NCI-H446 (cell line): ENCODE data around the gene TMCC2.
"Not testable (repeated sequence)": the region's sequence is repeated elsewhere in the genome, so short reads cannot be mapped to it uniquely, and the experiment has no call there.

ENCODE experiments used
- DNase-seq, 2 experiments: peaks; one replicate each; lab custom pipeline; 2025; lab: John Stamatoyannopoulos, UW

The TMCC2 gene

DNA sequence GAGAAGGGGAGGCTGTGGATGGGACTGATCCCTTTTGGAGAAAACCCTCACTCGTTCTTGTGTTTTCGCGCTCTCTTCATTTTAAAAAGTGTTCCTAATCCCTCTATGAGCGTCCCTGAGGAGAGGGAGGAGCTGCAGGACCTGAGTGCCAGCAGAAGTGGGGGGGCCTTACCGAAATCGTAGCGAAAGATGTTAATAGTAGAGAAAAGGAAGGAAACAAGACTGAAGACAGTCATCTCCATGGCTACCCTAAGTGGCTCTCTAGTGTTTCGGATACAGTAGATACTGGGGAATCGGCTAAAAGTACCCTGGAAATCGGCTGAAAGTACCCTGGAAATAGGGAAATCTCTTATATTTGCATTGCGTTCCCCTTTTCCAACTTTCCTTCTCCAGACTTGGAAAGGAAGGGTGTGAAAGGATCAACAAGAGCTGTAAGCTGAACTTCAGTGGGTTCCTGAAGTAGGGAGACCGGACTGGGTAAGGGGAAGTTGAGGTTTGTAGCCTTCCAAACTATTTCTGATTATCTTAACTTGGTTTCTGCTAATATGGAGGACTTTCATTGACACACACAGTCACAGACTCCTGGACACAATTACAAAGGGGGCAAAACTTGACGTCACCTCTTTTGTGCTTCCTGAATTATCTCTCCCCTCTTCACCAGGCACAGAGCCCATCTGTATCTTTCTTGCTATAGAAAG lies 15.8 kb upstream of the TMCC2 start:
- DNase-seq: no peak

DNA sequence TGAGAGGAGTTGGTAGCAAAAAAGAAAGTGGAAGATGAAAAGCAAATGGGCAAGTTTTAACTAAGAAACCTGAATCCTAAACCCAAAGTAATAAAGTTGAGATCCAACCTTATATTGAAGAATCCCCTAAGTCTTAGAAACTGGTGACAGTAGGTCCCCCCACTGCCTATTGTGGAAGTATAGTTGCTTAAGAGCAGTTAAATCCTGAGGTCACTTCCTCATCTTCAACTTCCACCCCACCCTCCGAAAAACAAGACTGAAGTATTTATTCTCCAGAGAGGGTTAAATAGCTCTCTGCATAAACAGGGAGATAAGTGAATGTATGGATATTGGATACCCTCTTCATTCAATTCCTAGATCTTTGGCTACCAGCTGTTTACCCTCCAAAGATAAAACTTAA lies 13.0 kb upstream of the TMCC2 start:
- DNase-seq: no peak

DNA sequence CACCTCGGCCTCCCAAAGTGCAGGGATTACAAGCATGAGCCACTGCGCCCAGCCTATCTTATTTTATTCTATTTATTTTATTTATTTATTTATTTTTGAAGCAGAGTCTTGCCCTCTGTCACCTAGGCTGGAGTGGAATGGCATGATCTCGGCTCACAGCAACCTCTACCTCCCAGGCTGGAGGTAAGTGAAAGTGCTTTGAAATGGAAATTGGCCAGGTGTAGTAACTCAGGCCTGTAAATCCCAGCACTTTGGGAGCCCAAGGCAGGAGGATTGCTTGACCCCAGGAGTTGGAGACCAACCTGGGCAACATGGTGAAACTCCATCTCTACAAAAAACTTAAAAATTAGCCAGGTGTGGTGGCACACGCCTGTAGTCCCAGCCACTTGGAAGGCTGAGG lies 11.2 kb upstream of the TMCC2 start:
- DNase-seq: no peak

DNA sequence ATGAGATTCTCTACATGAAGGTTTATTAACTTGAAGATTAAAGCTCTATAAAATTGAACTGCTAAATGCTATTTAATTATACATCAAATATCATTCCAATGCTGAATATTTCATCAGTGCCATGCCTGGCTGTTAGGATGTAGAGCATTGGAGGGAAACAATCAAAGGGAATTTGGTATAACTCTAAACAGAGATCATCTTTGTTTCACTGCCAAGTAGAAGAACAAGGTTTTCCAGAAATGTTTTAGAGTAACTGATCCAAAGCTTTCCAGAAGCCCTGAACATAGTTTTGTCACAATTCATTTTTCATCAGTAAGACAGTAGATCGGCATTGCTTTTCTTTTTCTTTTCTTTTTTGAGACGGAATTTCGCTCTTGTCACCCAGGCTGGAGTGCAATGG lies 10.3 kb upstream of the TMCC2 start:
- no peak for DNase-seq

DNA sequence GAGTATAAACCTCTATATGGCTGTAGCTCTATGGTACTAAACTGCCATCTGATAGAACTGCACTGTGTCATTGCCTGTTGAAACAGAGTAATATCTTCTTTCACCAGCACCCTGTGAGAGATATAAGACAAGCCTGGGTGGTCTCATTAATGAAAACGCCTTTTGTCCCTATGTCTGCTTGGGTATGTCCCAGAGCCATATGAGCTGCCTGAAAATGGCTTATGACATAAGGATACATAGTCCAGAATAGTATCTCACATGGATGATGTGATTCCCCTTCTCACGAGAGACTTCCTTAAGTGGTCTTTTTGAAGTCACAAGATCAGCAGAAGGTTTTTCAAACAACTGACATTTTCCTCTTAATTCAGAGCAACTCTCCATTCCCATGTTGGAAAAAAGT lies 7.3 kb upstream of the TMCC2 start:
- no peak for DNase-seq

DNA sequence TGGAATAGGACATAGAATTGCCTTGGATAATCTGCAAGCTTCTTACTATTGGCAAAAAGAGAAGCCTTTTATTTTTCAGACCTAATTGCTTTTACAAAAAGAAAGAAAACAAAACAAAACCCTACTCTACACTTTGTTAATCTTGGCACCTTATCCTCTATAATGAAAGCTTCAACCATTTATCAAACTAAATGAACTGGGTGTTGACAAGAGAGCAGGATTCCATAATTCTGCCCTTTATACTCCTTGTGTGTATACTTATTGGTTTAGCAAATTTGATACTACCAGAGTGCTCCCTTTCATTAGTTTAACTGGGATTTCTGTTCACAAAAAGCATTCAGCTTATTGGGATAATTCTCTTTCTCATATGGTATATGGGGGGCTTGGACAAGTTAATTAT lies 3.0 kb upstream of the TMCC2 start:
- DNase-seq: no peak

DNA sequence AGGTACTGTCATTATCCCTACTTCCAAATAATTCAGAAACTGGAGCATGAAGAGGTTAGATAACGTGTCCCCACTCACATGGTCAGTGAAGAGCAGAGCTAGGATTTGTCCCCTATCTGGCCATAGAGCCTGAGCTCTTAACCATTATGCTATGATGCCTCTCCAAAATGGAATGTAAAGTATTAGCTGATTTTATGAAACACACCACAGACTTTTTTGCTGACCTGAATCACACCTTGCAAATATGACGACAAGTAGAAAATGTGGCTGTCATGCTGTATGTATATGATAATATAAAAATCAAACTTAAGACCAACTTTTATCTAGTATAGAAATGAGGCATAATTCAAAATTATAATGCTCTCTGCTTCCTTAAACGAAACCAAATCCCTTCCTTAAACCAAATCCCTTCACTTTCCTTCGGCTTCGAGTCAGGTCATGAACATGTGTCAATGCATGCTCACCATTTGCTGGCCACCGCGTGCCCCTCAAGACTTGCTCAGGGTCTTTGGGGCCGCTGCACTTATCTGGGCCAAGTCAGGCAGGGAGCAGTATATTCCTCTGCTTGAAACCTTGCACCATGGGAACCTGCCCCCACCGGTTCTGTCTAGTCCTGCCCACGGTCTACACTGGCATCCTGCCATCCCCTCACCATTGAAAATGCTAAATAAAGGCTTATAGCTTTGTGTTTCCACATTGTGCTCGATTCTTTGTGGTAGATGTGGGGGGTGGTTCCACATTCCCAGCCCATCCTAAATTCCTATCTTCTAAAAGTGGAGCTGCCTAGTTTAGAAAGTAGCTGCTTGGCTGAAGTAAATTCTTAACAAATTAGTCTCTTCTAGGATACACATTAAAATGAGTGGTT lies 1.6 kb upstream of the TMCC2 start:
- no peak for DNase-seq

DNA sequence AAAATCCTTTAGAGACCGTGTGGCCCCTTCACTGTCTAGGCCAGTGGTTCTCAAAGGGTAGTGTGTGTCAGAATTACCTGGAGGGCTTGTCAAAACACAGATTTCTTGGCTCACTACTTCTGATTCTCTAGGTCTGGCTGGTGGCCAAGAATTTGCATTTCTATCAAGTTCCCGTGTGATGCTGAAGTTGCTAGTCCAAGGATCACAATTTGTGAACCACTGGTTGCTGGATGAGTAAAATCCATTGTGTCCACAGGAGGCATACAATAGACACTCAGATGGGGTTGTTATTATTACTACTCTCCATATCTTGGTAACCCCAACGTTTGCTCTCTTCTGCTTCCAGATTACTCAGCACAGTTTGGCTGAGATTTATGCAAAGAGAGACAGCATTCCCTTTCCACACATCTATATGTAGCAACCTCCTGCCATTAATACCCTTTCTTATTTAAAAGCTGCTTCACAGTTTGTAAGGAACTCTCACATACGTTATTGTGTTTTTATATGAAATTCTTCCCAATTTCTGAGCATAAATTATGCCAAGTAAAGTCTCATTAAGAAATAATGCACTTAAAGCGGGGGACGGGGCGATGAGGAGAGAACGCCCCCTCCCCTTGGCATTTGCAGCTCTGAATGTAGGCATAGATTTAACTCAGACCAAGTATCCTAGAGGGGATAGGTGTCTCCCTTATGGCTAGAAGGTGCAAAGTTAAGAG lies 720 bp upstream of the TMCC2 start:
- DNase-seq: peak in 1 of 2 experiments; percentile 41

DNA sequence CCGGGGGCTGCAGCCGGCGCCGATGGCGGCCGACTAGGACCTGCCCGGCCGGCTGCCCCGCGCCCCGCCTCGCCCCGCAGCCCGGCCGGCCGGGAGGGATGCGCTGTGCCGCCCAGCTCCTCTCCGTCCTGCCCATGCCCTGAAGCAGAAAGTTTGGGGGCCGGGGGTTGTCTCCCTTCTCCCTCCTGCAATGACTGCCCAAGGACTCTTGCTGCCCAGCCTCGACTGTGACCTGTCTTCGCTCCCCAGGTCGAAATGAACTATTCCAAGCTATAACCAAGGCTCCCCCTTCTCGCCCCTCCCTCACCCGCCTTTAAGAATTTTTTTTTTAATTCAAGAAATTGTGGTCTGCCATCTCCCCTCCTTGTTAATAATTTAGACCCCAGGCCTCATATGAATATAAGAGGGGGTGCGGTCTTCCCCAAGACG lies 361 bp downstream of the TMCC2 start:
- DNase-seq: no peak

DNA sequence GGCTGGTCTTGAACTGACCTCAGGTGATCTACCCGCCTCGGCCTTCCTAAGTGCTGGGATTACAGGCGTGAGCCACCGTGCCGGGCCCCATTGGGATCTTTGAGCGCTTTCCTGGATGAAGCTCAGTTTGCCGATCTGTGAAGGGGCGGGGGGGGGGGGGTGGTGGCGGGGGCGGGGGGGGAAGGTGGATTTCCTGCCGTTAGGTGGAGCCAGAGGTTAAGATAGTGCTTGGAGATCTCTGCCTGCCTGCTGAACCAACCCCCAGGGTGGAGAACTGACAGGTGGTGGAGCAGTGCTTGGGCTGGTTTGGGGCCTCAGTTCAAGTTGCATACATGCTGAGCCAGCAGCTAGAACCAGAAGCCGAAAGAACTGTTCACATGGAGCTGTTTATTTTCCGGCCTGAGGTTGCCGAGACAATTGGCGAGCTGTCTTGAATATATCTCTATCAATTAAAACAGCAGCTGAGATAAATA lies 1.7 kb downstream of the TMCC2 start:
- peak; percentile 56 to 89 for DNase-seq

DNA sequence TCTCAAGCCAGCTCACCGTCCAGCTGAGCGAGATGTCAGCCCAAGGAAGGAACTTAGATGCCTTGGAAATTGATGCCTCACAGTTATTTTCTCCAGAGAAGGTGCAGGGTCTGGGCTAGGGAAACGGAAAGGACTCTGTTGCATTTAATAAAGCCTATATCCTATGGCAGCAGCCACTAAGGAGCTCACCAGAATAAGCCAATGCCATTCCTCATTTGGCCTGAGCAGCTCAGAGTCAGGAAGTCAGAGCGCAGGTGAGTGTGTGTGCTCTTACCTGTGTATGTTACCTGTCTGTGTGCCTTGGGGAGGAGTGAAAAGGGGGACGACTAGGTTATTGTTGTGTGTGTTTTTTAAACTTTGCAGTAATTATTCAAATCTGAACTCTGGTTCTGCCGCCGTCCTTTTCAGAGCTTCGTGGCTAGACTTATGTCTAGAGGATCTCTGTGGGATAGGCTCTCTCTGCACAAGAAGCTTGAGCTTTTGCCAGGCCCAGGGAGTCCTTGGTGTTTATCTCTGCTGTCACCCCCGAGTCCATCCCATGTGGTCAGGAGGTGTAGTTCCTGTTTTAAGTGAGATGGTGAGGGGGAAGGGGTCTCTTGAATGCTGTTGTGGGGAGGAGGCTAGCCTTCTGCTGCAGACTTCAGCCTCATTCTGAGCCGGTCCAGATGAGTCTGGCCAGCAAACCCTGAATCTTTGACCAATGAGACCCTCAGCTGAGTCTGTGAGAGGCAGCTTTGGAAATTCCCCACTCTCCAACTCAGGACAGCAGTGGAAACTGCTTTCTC lies 2.4 kb downstream of the TMCC2 start:
- no peak for DNase-seq

DNA sequence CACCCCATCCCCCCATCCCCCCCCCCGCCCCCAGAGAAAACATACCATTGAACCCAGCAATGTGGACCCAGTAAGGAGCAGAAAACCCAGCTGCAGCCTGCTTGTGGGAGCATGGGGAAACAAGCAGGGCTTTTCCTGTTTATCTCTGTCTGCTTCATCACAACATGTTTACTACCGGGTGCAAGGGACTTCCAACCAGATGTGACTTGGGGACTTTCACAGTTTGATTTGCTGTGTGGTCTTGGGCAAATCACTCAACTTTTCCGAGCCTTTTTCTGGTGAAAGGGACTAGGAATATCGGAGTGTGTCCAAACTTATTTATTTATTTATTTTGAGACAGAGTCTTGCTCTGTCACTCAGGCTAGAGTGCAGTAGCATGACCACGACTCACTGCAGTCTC lies 3.2 kb downstream of the TMCC2 start:
- DNase-seq: no peak

DNA sequence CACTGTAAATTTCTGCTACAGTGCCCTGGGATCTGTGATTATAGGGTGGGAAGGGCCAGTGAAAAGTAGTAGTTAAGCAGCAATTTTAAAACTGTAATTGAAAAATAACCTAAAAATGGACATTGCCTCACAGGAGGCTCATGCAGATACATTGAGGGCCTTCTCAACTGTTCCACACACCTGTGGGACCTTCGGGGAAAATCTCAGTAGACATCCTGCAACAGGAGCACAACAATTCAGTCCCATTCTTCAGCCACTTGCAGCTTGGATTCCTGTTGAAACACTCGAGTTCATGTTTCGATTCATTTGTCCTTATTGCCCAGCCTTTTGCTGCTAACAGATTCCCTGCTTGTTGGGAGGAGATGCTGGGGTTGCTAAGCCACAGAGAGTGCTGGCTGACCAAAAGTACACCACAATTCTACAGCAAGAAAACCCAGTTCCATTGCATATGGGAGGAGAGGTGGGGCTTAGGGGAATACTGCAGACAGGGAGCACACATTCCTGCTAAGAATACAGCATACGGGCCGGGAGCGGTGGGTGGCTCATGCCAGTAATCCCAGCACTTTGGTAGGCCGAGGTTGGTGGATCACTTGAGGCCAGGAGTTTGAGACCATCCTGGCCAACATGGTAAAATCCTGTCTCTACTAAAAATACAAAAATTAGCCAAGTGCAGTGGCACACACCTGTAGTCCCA lies 4.5 kb downstream of the TMCC2 start:
- no peak for DNase-seq

DNA sequence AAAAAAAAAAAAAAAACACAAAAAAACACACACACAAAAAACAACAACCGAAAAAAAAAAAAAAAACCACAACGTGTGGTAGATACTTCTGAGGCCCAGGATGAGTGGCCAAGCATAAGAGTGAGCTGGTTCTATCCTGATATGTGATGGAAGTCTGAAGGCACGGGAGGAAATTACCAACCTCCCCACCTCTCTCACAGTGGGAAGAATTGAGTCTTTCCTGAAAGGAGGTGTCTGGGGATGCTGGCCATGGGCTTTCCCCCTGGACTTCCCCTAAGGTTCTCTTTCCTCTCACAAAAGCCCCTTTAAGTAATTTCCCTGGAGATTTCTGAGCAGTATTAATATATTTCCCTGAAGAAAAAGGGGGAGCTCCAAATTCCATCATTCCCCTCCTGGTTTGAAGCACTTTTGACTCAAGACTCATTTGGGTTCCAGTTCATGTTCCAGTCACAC lies 5.2 kb downstream of the TMCC2 start:
- DNase-seq: no peak

DNA sequence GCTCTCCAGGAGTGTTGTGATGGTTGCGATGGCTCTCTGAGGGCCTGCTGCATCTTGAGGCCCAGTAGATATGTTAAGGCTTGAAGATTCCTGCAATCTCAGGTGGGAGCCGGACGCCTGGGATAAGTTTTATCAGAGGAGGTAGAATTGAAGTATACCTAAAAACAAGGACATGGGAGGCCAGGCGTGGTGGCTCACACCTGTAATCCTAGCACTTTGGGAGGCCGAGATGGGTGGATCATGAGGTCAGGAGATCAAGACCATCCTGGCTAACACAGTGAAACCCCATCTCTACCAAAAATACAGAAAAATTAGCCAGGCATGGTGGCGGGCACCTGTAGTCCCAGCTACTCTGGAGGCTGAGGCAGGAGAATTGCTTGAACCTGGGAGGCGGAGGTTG lies 6.2 kb downstream of the TMCC2 start:
- not testable (repeated sequence) for DNase-seq

DNA sequence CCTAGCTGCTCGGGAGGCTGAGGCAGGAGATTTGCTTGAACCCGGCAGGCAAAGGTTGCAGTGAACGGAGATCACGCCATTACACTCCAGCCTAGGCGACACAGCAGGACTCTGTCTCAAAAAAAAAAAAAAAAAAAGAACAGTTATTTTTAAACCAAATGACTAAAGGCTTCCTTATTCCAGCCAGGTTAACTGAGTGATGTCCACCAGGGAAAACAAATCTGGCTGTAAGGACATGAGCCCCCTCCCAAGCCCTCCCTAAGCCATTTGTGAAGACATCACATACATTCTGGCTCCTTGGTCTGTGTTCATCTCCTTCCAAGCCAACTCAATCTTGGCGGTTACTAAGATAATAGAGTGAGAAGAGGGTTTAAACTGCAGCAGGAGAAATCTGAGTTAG lies 8.2 kb downstream of the TMCC2 start:
- DNase-seq: no peak

DNA sequence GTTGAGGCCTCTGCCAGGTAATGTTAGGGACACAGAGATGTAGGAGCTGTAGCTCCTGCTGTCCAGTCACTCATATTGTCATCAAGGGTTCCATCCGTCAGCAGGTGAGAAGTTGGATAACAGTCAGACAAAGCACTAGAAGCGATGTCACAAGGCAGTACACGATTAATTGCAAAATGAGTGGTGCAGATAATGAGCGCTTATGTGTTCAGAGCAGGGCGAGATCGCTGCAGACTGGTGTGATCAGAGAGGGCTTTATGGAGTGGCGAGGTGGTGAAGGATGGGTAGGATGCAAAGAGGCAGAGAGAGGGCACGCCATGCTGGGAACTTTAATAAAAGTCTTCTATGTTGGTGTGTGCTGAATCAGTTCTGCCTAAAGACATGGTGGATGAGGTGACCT lies 8.8 kb downstream of the TMCC2 start:
- no peak for DNase-seq

DNA sequence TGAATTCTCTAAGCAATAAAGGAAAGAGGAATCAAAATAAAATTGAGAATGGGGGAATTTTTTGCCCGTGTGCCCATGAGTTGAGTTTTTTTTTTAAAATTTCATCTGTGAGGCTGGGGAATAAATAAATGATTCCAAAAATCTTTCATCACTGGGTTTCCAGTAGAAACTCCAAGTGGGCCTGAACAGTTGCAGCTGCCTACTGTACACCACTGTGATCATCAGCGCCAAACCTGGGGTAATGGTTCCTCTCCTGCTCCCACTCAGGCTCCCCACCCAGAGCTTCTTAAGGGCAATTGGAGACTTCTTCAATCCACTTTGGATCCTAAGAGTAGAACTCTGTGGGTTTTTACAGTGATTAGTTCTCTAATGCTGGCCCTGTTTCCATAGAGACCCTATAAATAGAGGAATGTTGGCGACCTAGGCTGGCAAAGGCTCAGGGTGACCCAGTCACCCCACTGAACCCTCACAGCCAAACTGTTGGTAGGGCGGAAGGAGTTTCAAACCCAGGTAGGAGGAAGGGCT lies 9.3 kb downstream of the TMCC2 start:
- DNase-seq: no peak

DNA sequence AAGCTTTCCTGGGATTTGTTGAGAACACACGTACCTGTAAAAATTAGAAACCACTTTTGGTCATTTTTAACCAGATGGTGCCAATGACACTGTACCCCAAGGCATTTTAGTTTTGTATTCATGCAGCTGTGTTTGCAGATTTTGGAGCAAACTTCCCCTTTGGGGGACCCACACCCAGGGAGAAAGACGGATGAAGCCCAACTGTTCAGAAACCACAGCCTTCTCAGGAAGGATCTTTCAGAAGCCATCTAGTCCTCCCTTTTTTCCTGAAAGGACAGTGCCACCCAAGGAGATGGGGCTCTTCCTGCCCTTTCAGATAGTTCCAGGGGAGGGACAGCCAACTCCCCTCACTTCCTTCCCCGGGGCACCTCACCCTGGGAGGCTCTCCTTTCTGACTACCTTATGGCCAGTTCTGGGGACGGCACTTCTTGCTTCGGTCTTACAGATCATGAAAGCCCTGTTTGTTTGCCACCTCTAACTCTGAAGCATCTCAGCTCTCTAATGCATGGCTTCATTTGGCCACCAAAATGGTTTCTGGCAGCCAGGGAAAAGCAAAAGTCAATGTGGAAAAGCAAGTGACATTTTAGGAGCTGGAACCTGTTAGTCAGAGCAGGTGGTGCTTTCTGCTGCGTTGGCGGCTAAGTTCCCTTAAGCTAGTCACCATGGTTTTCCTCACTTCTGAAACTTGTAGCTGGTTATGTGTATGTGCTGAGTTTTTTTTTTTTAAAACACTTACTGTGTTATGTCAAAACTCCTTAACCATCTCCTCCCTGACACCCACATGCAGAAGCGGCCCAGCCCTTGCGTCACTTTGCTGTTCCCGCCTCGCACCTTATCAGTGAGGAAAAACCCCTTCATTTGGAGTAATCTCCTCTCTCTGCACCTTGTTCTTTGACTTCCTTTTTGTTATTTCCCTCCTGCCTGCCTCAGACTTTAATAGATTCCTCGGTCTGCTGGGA lies 10.1 kb downstream of the TMCC2 start:
- DNase-seq: no peak

DNA sequence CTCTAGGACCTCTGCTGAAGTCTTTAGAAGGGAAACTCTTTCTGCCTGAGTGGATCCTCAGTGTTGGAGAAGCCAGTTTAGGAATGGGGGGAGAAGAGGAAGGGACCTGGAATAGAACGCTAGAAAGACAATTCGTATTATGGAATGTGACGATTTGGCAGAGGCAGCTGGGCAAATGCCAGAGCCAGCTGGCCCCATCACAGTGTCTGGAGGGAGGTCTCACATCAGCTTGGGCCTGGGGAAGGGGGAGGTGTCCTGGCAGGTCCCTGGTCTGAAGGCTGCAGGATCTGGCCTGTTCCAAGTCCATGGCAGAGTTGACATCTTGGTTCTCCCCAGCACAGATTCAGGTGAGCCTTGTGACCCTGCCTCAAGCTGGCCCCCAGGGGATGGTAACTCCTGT lies 11.3 kb downstream of the TMCC2 start:
- DNase-seq: peak in 1 of 2 experiments; percentile 62
